NT2/D1 (cell line): ENCODE data around the gene AMBRA1.

Experiments used
- DNase-seq: peaks from one replicate; pipeline ENCODE4 v3.0.0-alpha.2; 2011; ENCODE audit warnings: low read depth, low spot score
- H3K27me3 ChIP-seq: 2 replicates; pipeline ENCODE4 v1.6.0; 2011; ENCODE audit warnings: mild to moderate bottlenecking; ENCODE audit not compliant: insufficient read length, insufficient read depth
- H3K36me3 ChIP-seq: 2 replicates; pipeline ENCODE4 v1.6.1; 2011; ENCODE audit warnings: mild to moderate bottlenecking, low read length, mixed read lengths; ENCODE audit not compliant: insufficient read depth, insufficient read length
- H3K4me1 ChIP-seq: 2 replicates; pipeline ENCODE4 v1.5.1; 2011; ENCODE audit not compliant: insufficient read depth, insufficient read length
- H3K4me3 ChIP-seq: 2 replicates; pipeline ENCODE4 v1.5.1; 2011; ENCODE audit warnings: low read depth; ENCODE audit not compliant: insufficient read length
- H3K9ac ChIP-seq: 2 replicates; pipeline ENCODE4 v1.6.0; 2011; ENCODE audit warnings: low read depth; ENCODE audit not compliant: insufficient read length
- H3K9me3 ChIP-seq: 2 replicates; pipeline ENCODE4 v1.5.1; 2011; ENCODE audit warnings: mild to moderate bottlenecking, low read length; ENCODE audit not compliant: insufficient read depth
- SUZ12 ChIP-seq: IDR thresholded peaks from 2 replicates; pipeline ENCODE4 v1.6.1; 2011; ENCODE audit not compliant: insufficient read length, insufficient read depth; ENCODE audit errors: extremely low read depth
- YY1 ChIP-seq: IDR thresholded peaks from 2 replicates; pipeline ENCODE4 v1.6.1; 2011; ENCODE audit not compliant: insufficient read length, insufficient read depth
- ZNF274 ChIP-seq: IDR thresholded peaks from 2 replicates; pipeline ENCODE4 v1.6.1; 2011; ENCODE audit warnings: mild to moderate bottlenecking, low read depth, low read length

AMBRA1 gene

GRCh38 chr11:46628961-46629360 lies 35.1 kb upstream of the AMBRA1 start:
- Histone ChIP-seq H3K36me3 (peaks cover 61% of the 10 kb centered on the region), H3K27me3 (no peaks in the 10 kb centered on the region), H3K4me3 (no peak overlapping the region), H3K4me1 (no peaks in the 10 kb centered on the region), H3K9ac (no peak overlapping the region), H3K9me3 (no peaks in the 10 kb centered on the region)
- TF ChIP-seq YY1 (no peak), SUZ12 (no peak), ZNF274 (no peak)
- DNase-seq: no peak

DNA sequence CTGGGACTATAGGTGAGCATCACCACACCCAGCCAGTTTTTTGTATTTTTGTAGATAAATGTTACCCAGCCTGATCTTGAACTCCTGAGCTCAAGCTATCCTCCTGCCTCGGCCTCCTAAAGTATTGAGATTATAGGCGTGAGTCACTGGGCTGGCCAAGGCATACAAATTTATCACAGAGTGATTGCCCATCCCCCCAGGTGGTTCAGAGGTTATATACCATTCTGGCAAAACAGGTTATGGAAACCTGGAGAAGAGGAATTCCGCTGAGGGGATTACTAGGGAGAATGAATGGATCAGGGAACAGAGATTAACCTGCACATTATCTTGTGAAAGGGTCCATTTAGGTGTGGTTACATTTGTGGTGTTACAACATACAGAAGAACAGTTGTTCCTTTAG lies 31.6 kb upstream of the AMBRA1 start:
- H3K27me3 ChIP-seq: no peaks in the 10 kb centered on the region
- no peaks in the 10 kb centered on the region for H3K4me1 ChIP-seq
- H3K9ac ChIP-seq: no peak overlapping the region
- no peaks in the 10 kb centered on the region for H3K9me3 ChIP-seq
- no peak for DNase-seq
- TF ChIP-seq ZNF274 (no peak), YY1 (no peak)
- H3K4me3 ChIP-seq: no peak overlapping the region
- peaks cover 70% of the 10 kb centered on the region for H3K36me3 ChIP-seq

DNA sequence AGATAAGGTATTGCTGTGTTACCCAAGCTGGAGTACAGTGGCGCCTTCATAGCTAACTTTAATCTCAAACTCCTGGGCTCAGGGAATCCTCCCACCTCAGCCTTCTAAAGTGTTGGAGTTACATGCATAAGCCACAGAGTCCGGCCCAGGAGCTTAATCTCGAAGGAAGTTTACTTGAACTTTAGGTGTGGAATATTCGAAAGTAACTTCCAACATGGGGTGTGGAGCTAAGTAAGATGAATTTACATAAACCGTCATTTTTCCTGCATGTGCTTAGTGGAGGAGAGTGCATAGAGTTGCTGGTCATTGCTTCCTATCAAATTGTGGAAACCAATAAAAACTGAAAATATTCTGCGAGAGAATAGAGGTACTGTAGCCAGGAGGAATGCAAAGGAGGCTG lies 25.0 kb upstream of the AMBRA1 start:
- no peaks in the 10 kb centered on the region for H3K4me1 ChIP-seq
- H3K4me3 ChIP-seq: no peak overlapping the region
- H3K9me3 ChIP-seq: no peaks in the 10 kb centered on the region
- no peaks in the 10 kb centered on the region for H3K27me3 ChIP-seq
- H3K36me3 ChIP-seq: peaks cover 30% of the 10 kb centered on the region
- DNase-seq: no peak
- no peak for TF ChIP-seq ZNF274
- no peak for TF ChIP-seq YY1
- no peak for TF ChIP-seq SUZ12
- H3K9ac ChIP-seq: peak overlapping the region; percentile 52

DNA sequence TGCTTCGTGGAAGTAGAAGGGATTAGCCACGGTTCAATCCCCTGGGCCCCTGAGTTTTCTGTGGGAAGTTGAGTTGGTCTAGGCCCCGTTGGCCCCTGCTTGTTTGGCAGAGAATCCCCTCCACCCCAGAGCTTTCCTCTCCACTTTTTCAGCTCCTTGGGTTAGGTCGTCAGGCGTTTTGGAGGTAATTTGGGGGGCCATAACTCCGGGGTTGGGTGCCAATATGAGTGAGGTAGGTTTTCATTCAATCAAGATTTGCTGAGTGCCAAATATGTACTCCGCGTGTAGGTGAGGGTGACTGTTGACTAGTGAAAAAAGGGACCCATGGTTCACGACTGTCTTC lies 24.1 kb upstream of the AMBRA1 start:
- peak overlapping the region; percentile 99 for H3K9ac ChIP-seq
- no peak for TF ChIP-seq YY1
- H3K9me3 ChIP-seq: no peaks in the 10 kb centered on the region
- H3K4me3 ChIP-seq: peak overlapping the region; percentile 99
- DNase-seq: no peak
- H3K27me3 ChIP-seq: no peaks in the 10 kb centered on the region
- H3K36me3 ChIP-seq: peaks cover 29% of the 10 kb centered on the region
- no peaks in the 10 kb centered on the region for H3K4me1 ChIP-seq

DNA sequence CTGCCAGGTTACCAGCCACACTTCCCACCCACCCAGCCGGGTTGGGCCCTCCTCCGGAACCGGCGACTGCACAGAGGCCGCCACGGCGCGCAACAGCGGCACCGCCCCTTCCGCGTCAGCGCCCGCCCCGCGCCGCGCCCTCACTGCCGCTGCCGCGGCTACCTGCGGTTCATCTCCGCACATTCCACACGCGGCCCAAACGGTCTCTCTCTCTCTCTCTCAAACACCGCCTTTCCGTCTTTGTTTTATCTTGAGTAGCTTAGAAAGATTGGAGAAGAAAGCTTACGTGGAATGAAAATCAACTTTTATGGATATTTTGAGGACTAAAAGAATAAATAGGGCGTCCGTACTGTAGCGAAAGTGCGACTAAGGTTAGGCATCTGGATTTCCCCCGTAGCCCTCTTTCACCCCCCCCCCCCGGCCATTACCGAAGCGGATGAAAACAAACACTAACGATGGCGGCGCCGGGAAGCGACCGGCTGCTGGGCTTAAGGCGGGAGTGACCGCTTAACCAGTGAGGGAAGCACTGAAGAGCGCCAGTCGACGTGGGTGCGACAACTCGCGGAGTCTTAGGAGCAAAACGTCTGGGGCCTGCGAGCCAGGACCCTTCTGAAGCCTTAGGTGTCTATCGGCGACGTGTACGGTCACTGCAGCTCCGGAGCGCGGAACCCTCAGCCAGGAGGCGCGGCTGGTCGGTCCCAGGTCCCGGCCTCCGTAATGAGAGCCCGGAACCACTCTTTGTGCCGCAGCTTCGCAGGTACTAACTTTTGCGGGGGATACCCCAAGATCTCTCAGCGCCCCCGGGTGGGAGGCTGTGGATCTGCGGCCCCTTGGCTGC lies 23.5 kb upstream of the AMBRA1 start, which contains the start of the genes ATG13 and HARBI1:
TSS of gene ATG13 (plus strand) at position 420 of the 838 bp plus-strand sequence. CDS start 26,739 bp downstream, outside the sequence.
TSS of gene HARBI1 (minus strand) at position 94 of the 838 bp plus-strand sequence. CDS start 990 bp downstream, outside the sequence.
- peak; percentile 88 for DNase-seq
- TF ChIP-seq YY1 (peak; percentile 69), SUZ12 (no peak), ZNF274 (no peak)
- no peaks in the 10 kb centered on the region for H3K27me3 ChIP-seq
- peaks cover 23% of the 10 kb centered on the region for H3K36me3 ChIP-seq
- H3K9me3 ChIP-seq: no peaks in the 10 kb centered on the region
- H3K4me1 ChIP-seq: no peaks in the 10 kb centered on the region
- peak within 1 kb of the TSS; percentile 99 for H3K9ac ChIP-seq
- H3K4me3 ChIP-seq: peak within 1 kb of the TSS; percentile 99

GRCh38 chr11:46616551-46617133 lies 22.8 kb upstream of the AMBRA1 start:
- DNase-seq: no peak
- no peaks in the 10 kb centered on the region for H3K9me3 ChIP-seq

DNA sequence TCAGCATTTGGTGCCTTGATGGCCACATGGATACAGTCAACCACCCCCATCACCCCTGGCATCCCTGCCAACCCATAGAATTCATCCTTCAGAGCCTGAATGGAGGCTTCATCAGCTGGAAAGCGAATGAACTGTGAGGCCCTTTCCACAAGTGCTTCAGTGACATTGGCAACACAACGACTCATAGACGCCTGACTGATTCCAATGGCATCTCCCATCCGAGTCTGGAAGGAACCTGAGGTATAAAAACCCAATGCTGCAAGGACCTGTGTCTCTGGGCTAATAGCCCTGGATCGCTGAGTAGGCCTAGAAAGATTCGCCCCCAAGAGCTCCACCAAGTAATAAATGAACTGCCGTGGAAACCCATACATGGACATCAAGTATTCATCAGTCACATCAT lies 21.9 kb upstream of the AMBRA1 start:
- TF ChIP-seq SUZ12 (no peak), ZNF274 (no peak), YY1 (no peak)
- Histone ChIP-seq H3K4me1 (no peaks in the 10 kb centered on the region), H3K9ac (no peak overlapping the region), H3K9me3 (no peaks in the 10 kb centered on the region), H3K36me3 (peaks cover 12% of the 10 kb centered on the region), H3K4me3 (no peak overlapping the region), H3K27me3 (no peaks in the 10 kb centered on the region)
- no peak for DNase-seq

More at GRCh38 chr11:46616551-46617133, 22.8 kb upstream of the AMBRA1 start:
- TF ChIP-seq YY1: no peak
- TF ChIP-seq SUZ12: no peak
- TF ChIP-seq ZNF274: no peak
- Histone ChIP-seq H3K4me1 (no peaks in the 10 kb centered on the region), H3K36me3 (peaks cover 20% of the 10 kb centered on the region), H3K4me3 (peak overlapping the region; percentile 99), H3K9ac (peak overlapping the region; percentile 99), H3K27me3 (no peaks in the 10 kb centered on the region)
